GM12878 (cell line): ENCODE data around the gene CPEB3. TPM values are rescaled to one million over a fixed set of nuclear protein-coding genes. Genes with fewer than 3 reads are reported as not detected.
A peak's percentile ranks its signal among the peaks of the same experiment; 100 is the strongest.

Experiments used
- ATAC-seq: fragments of 200-7000 bp; cut with Tn5 transposase; 3 replicates; pipeline ENCODE4 v1.9.1; 2020; ENCODE audit warnings: mild to moderate bottlenecking, moderate library complexity
- BruUV-seq: library from RNA; stranded (reverse); fragments of 400-500 nt; replicated peaks from 2 replicates; lab custom pipeline; 2021; lab: Mats Ljungman, UMichigan
- CTCF ChIA-PET: fragments of 300-600 bp; sonication (Branson Sonifier 250); formaldehyde crosslinking; extraction: SDS; loops from one replicate; lab custom pipeline; 2021; ENCODE audit warnings: inconsistent platforms; lab: Yijun Ruan, JAX
- POLR2A ChIA-PET: fragments of 350-600 bp; formaldehyde crosslinking; extraction: SDS; loops from one replicate; lab custom pipeline; 2021; ENCODE audit warnings: inconsistent platforms; lab: Charles Lee
- RAD21 ChIA-PET: fragments of 300-600 bp; sonication (Branson Sonifier 250); formaldehyde crosslinking; loops from one replicate; lab custom pipeline; 2023; ENCODE audit warnings: antibody characterized with exemption; ENCODE audit not compliant: unreplicated experiment; lab: Charles Lee
- SMC1A ChIA-PET: fragments of 300-600 bp; sonication (Branson Sonifier 250); formaldehyde crosslinking; loops from one replicate; lab custom pipeline; 2023; ENCODE audit not compliant: unreplicated experiment, uncharacterized antibody; lab: Charles Lee
- DNase-seq: peaks from one replicate; pipeline ENCODE4 v3.0.0-alpha.2; 2011; ENCODE audit warnings: low read depth, low spot score
- FAIRE-seq: peaks from 3 replicates; lab custom pipeline; 2011; peaks lifted over from hg19 to GRCh38; lab: Jason Lieb, UNC
- H2AFZ ChIP-seq: 2 replicates; pipeline ENCODE4 v1.6.0; 2011; ENCODE audit warnings: low read depth, low read length, control low read depth; ENCODE audit not compliant: control insufficient read depth
- H3K27ac ChIP-seq: 2 replicates; pipeline ENCODE4 v1.5.1; 2011; ENCODE audit warnings: control low read depth; ENCODE audit not compliant: control insufficient read depth, insufficient read depth
- H3K27me3 ChIP-seq, 2 experiments: replicated peaks in 1 of 2; 2 replicates each; pipeline versions ENCODE4 v1.6.0 to v1.6.1; 2011; ENCODE audit warnings: low read length in 1 of 2; ENCODE audit not compliant: control insufficient read depth in 2 of 2, insufficient read depth in 2 of 2
- H3K36me3 ChIP-seq, 2 experiments: 2 replicates each; pipeline ENCODE4 v1.5.1; 2011; ENCODE audit warnings: low read length in 1 of 2; ENCODE audit not compliant: control insufficient read depth in 2 of 2, insufficient read depth in 2 of 2
- H3K4me1 ChIP-seq: 2 replicates; pipeline ENCODE4 v1.6.1; 2011; ENCODE audit warnings: mild to moderate bottlenecking, low read length, moderate library complexity, mixed read lengths; ENCODE audit not compliant: control insufficient read depth, insufficient read depth
- H3K4me2 ChIP-seq: 2 replicates; pipeline ENCODE4 v1.6.0; 2011; ENCODE audit warnings: control low read depth; ENCODE audit not compliant: control insufficient read depth, insufficient read depth
- H3K4me3 ChIP-seq: fragments of 200-600 bp; sonication (generic); 2 replicates; pipeline ENCODE4 v1.5.1; 2016
- H3K79me2 ChIP-seq: 2 replicates; pipeline ENCODE4 v1.6.0; 2011; ENCODE audit warnings: low read length; ENCODE audit not compliant: control insufficient read depth, insufficient read depth
- H3K9ac ChIP-seq: 2 replicates; pipeline ENCODE4 v1.8.0; 2011; ENCODE audit warnings: low read length, control low read depth, mixed read lengths; ENCODE audit not compliant: control insufficient read depth, insufficient read depth
- H3K9me3 ChIP-seq: replicated peaks from 3 replicates; pipeline ENCODE4 v1.5.1; 2011; ENCODE audit warnings: mild to moderate bottlenecking, low read length; ENCODE audit not compliant: control insufficient read depth, insufficient read depth
- H4K20me1 ChIP-seq: 2 replicates; pipeline ENCODE4 v1.6.0; 2011; ENCODE audit not compliant: control insufficient read depth, insufficient read depth
- BCL11A ChIP-seq: IDR thresholded peaks from 2 replicates; pipeline ENCODE4 v1.6.1; 2011; ENCODE audit warnings: low read depth, low read length
- CHD1 ChIP-seq: IDR thresholded peaks from 2 replicates; pipeline ENCODE4 v1.6.1; 2012; ENCODE audit warnings: low read depth, low read length, improper control_type of control experiment
- HCFC1 ChIP-seq: fragments of 150-350 bp; IDR thresholded peaks from 2 replicates; pipeline ENCODE4 v1.6.1; 2014; ENCODE audit warnings: low read length
- NFIC ChIP-seq: IDR thresholded peaks from 2 replicates; pipeline ENCODE4 v1.6.1; 2012; ENCODE audit warnings: low read depth, mild to moderate bottlenecking, inconsistent platforms, low read length, moderate library complexity
- SRF ChIP-seq, 2 experiments: IDR thresholded peaks; 2 replicates each; pipeline ENCODE4 v1.6.1; 2011; ENCODE audit warnings: low read depth in 2 of 2, low read length in 2 of 2, mild to moderate bottlenecking in 1 of 2, moderate library complexity in 1 of 2
- TARDBP ChIP-seq: IDR thresholded peaks from 2 replicates; pipeline ENCODE4 v1.6.1; 2016; ENCODE audit warnings: borderline replicate concordance
- ZNF217 ChIP-seq: fragments of 450-650 bp; IDR thresholded peaks from 2 replicates; pipeline ENCODE4 v1.6.1; 2017; ENCODE audit warnings: antibody characterized with exemption, mild to moderate bottlenecking
- WGBS: methylation state at CpG from one replicate; pipeline ENCODE4 v1.1.6; 2016; ENCODE audit warnings: low lambda C conversion rate; ENCODE audit not compliant: insufficient replicate concordance, insufficient coverage; ENCODE audit errors: missing lambda C conversion rate; 5-methylcytosine and 5-hydroxymethylcytosine counted together
- in situ Hi-C: fragments of 300-500 bp; cut with MboI; formaldehyde crosslinking; loops from 9 replicates; pipeline ENCODE4 v1.14.3; 2018; ENCODE audit warnings: mixed read lengths
- intact Hi-C: fragments of 100-400 bp; cut with micrococcal nuclease; formaldehyde crosslinking; loops from one replicate; pipeline ENCODE4 v1.14.2; 2022; ENCODE audit not compliant: unreplicated experiment
- polyA plus RNA-seq, 11 experiments: library from polyadenylated mRNA; depleted of rRNA in 4 of 11; unstranded in 6 of 11; stranded (reverse) in 5 of 11; fragments of >200 nt; fragmentation: Nextera tagmentation in 4 of 11; fragmentation: Illumina TruSeq in 1 of 11; extraction: Ambion mirVana in 4 of 11; extraction: Trizol in 1 of 11; gene quantifications; 1 replicate in 1 of 11; 2 replicates in 10 of 11; pipeline versions ENCODE4 v1.2.1 to v1.2.3, GENCODE V29; 2011 to 2016; ENCODE audit warnings: inconsistent platforms in 2 of 11, missing spikeins in 2 of 11, low read depth in 1 of 11
- total RNA-seq, 4 experiments: library from RNA; depleted of rRNA in 3 of 4; stranded (reverse); fragments of >200 nt in 3 of 4; fragmentation: Illumina TruSeq in 1 of 4; extraction: Trizol in 1 of 4; gene quantifications; 2 replicates each; pipeline versions ENCODE4 v1.2.1 to v1.2.3, GENCODE V29; 2013 to 2021
- TF ChIP-seq, protein P1 (sequence below): IDR thresholded peaks from 2 replicates; pipeline ENCODE4 v1.6.1; 2011; ENCODE audit warnings: low read depth, mild to moderate bottlenecking, low read length, moderate library complexity, borderline replicate concordance; ENCODE audit errors: extremely low read depth
- TF ChIP-seq, protein P2 (sequence below): IDR thresholded peaks from 2 replicates; pipeline ENCODE4 v1.6.1; 2012; ENCODE audit warnings: mild to moderate bottlenecking, low read depth, low read length
- TF ChIP-seq, protein P3 (sequence below): fragments of 450-650 bp; IDR thresholded peaks from 2 replicates; pipeline ENCODE4 v1.6.1; 2016; ENCODE audit warnings: mild to moderate bottlenecking

CPEB3 gene
- total and polyA plus RNA-seq, 10 of the 15 experiments (the other 5 are each of a cell fraction or from before 2014, with no cell fraction given), result 0.50 to 2.3 (median 1.2) TPM

DNA sequence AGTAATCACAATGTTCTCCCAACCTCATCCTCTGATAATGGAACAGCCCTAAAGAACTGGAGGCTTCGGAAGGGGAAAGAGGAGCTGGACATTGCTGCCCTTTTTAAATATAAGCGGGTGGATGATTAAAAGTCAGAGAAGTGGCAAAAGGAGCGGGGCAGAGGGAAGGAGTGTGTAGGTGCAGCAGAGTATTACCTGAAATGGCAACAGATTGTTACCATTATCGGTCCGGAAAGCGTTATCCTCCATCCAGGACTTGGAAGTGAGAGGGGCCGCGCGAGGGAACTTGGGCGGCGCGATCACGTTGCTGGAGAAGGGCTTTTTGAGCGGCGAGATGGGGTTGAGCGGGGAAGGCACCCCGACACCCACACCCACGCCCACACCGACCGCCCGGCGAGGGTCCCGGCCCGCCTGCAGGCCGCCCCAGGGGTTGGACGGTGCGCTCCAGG, 51.7 kb downstream of the CPEB3 start:
- no peak for FAIRE-seq
- no TSS peak for BruUV-seq
- CTCF ChIA-PET, result interaction anchor here (0.8 to 1.9 kb wide), 4 partner anchors 9 to 138 kb away, joined by 3 to 5 read pairs (median 3); no protein-coding TSS in a partner anchor

More for the DNA sequence above, 51.7 kb downstream of the CPEB3 start:
- no peak overlapping the region for H3K27ac ChIP-seq
- H3K9me3 ChIP-seq, result no peaks in the 10 kb centered on the region
- RAD21 ChIA-PET, result interaction anchor here (1.0 to 2.2 kb wide), 2 partner anchors 51 to 57 kb away, joined by 4 to 11 read pairs; partner anchors contain the start of genes CPEB3 and MARCHF5
- H3K4me2 ChIP-seq, result peak overlapping the region; percentile 77
- POLR2A ChIA-PET, result no interaction called here
- TF ChIP-seq, protein P1, sequence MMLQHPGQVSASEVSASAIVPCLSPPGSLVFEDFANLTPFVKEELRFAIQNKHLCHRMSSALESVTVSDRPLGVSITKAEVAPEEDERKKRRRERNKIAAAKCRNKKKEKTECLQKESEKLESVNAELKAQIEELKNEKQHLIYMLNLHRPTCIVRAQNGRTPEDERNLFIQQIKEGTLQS, result no peak
- TF ChIP-seq HCFC1 (no peak), CHD1 (0 out of 2 replicates have a peak, but pooled peaks have one; percentile 31), NFIC (no peak), BCL11A (no peak), ZNF217 (no peak), TARDBP (no peak), SRF (IDR thresholded peaks at IDR 0.05; ENCODE audit: low read depth in 2 of 2, low read length in 2 of 2) (no peak)
- TF ChIP-seq, protein P2, sequence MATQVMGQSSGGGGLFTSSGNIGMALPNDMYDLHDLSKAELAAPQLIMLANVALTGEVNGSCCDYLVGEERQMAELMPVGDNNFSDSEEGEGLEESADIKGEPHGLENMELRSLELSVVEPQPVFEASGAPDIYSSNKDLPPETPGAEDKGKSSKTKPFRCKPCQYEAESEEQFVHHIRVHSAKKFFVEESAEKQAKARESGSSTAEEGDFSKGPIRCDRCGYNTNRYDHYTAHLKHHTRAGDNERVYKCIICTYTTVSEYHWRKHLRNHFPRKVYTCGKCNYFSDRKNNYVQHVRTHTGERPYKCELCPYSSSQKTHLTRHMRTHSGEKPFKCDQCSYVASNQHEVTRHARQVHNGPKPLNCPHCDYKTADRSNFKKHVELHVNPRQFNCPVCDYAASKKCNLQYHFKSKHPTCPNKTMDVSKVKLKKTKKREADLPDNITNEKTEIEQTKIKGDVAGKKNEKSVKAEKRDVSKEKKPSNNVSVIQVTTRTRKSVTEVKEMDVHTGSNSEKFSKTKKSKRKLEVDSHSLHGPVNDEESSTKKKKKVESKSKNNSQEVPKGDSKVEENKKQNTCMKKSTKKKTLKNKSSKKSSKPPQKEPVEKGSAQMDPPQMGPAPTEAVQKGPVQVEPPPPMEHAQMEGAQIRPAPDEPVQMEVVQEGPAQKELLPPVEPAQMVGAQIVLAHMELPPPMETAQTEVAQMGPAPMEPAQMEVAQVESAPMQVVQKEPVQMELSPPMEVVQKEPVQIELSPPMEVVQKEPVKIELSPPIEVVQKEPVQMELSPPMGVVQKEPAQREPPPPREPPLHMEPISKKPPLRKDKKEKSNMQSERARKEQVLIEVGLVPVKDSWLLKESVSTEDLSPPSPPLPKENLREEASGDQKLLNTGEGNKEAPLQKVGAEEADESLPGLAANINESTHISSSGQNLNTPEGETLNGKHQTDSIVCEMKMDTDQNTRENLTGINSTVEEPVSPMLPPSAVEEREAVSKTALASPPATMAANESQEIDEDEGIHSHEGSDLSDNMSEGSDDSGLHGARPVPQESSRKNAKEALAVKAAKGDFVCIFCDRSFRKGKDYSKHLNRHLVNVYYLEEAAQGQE, result no peak
- TF ChIP-seq, protein P3, sequence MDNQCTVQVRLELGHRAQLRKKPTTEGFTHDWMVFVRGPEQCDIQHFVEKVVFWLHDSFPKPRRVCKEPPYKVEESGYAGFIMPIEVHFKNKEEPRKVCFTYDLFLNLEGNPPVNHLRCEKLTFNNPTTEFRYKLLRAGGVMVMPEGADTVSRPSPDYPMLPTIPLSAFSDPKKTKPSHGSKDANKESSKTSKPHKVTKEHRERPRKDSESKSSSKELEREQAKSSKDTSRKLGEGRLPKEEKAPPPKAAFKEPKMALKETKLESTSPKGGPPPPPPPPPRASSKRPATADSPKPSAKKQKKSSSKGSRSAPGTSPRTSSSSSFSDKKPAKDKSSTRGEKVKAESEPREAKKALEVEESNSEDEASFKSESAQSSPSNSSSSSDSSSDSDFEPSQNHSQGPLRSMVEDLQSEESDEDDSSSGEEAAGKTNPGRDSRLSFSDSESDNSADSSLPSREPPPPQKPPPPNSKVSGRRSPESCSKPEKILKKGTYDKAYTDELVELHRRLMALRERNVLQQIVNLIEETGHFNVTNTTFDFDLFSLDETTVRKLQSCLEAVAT, result peak; percentile 54; the same call in 1 of the 2 replicates
- ATAC-seq (no peak), DNase-seq (no peak)
- H3K4me1 ChIP-seq, result peaks cover 6% of the 10 kb centered on the region; the same call in 1 of the 2 replicates
- intact Hi-C loops (no loop called here), in situ Hi-C loops (no loop called here)
- H2AFZ ChIP-seq, result no peak overlapping the region
- H3K36me3 ChIP-seq, result peaks cover 0 to 2% of the 10 kb centered on the region in 2 experiments; a peak in 1 of 4 replicates
- 59% methylated on average over 27 of the region's 27 CpGs for WGBS
- H3K79me2 ChIP-seq, result peaks cover 4% of the 10 kb centered on the region
- H3K4me3 ChIP-seq, result peak overlapping the region; percentile 90; the same call in 1 of the 2 replicates
- SMC1A ChIA-PET, result interaction anchor here (0.9 to 1.5 kb wide), 3 partner anchors 28 to 55 kb away, joined by 3 to 4 read pairs (median 3); no protein-coding TSS in a partner anchor
- H3K27me3 ChIP-seq, result no peaks in the 10 kb centered on the region; a peak in 1 of 4 replicates
- H3K9ac ChIP-seq, result no peak overlapping the region; the same call in 1 of the 2 replicates
- H4K20me1 ChIP-seq, result 0 out of 2 replicates have a peak, but pooled peaks cover 3% of the 10 kb centered on the region
